ENCODE measurements around the gene IMPDH1.

IMPDH1 gene

GRCh38 chr7:128434413-128435326, 24.9 kb upstream of the IMPDH1 start:
- no peak for DNase-seq

- DNase-seq = no peak
Observed at GRCh38 chr7:128431754-128432153, 22.0 kb upstream of the IMPDH1 start.

DNA sequence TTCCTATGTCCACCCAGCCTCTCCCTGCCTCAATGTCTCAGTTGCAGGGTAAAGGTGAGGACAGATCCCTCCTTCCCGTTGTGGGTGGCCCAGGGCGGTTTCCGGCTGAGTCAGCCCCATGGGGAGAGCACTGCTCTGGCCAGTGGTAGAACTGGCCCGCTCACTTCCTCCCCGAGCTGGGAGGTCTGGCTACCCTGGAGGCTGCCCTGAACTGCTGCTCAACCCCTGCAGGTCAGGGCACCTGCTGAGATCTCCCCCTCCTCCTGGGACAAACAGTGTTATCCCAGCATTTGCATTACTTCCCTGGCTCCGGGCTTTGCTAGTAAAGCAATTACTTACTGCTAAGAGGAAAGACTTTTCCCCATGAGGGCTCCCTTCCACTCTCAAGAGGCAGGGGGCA, 21.4 kb upstream of the IMPDH1 start:
- no peak for DNase-seq

- DNase-seq = no peak
Observed at GRCh38 chr7:128430207-128430606, 20.4 kb upstream of the IMPDH1 start.

DNA sequence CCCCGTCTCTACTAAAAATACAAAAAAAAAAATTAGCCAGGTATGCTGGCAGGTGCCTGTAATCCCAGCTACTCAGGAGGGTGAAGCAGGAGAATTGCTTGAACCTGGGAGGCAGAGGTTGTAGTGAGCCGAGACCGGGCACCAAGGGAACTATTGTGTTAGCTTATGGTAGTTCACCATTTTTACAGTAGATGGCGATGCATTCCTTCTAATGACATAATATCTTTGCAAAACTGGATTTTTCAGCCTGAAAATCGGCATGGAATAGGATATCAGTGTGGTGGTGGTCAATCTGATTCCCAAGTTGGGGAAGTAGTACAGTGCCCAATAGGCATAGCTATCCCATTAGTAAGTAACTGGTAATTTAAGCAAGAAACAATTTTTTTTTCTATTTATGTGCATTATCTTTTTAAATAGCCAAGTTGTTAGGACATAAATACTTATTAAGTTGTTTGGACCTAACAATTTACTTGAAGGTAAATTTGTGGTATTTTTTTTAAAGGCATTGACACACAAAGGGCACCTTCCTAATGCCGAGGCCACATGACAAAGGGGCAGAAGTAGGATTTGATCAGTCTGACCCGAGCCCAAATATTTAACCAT, 17.6 kb upstream of the IMPDH1 start:
- DNase-seq = peak in 4 of 6 experiments; percentile 9 to 59 (median 32)

GRCh38 chr7:128425850-128426249, 16.1 kb upstream of the IMPDH1 start:
- peak; percentile 13 to 81 (median 70) for DNase-seq

DNA sequence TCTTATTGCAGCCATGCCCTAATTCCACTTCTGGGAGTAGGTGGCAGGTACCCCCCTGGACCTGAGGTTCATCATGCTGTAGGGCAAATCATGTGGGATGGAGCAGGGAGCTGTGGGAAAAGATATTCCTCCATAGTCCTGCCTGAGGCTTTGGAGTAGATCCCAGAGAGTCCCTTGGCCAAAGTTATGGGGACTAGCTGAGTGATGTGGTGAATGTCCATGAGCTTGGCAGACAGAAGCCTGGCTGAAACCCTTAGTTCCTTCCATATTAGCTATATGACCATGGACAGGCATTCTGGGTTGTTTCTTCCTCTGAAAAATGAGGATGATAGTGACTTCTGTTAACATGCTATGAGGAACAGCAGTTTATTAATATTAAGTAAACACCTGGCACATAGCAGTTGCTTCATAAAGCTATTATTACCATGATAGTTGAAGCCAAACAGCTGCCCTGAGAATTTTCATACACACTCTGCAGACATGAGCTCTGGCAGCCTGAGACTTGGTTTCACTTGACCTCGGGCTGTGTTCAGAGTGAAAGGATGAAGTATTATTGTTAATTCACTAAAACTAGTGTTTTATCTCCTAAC, 15.0 kb upstream of the IMPDH1 start:
- no peak for DNase-seq

DNA sequence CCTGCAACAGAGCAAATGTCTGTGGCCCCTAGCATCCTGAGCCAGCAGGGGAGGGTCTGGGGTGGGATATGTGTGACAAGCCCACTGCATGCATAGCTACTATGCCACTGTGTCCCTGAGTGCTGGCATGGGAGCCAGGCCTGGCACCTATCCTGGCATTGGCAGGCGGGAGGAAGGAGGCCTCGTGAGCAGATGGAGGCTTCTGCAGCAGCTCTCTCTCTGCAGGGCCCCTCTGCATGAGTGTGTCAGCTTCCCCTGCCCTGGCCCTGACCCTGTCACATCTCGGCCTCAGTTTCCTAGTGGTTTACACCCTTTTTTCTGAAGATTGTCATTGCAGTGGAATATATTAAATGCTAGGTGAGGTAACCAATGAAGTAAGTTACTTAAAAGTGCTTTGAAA, 13.1 kb upstream of the IMPDH1 start:
- DNase-seq = no peak

DNA sequence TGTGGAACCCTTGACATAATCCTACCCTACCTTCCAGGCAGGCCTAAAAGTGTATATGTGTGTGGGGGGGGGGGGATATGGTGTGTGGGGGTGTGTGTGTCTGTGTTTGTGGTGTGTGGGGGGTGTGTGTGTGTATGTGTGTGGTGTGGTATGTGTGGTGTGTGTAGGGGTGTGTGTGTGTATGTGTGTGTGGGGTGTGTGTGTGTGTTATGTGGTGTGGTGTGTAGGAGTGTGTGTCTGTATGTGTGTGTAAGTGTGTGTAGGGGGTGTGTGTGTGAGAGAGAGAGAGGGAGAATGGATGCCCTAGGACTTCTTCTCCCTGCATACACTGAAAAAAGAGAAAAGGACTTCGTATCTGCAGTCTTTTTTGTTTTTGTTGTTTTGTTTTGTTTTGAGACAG, 12.3 kb upstream of the IMPDH1 start:
- DNase-seq = no peak

GRCh38 chr7:128421384-128421783, 11.6 kb upstream of the IMPDH1 start:
- no peak for DNase-seq

- no peak for DNase-seq
Observed at GRCh38 chr7:128420773-128421172, 11.0 kb upstream of the IMPDH1 start.

GRCh38 chr7:128419257-128419656, 9.5 kb upstream of the IMPDH1 start:
- DNase-seq = no peak

GRCh38 chr7:128417071-128417470, 7.3 kb upstream of the IMPDH1 start:
- DNase-seq = no peak

DNA sequence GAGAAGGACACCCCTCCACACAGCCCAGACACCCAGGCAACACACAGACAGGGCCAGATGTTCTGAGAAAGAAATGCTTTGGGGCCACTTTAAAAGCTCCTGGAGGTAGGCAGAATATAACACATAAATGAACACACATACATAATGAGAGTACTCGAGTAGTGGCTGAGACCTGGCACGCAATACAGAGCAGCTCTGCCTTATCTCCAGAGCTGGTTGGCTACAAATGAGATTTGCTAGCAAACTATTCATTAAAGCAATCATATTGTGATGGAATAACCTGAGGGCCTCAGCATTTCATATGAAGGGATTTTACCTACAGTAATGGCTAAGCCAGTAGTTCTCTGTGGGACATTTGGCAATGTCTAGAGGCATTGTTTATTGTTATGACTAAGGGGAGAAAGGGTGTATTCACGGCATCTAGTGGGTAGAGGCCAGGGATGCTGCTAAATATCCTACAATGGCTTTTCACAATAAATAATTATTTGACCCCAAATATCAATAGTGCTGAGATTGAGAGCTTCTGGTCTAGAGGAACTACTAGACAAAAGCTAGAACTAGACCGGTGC, 5.5 kb upstream of the IMPDH1 start:
- no peak for DNase-seq

DNA sequence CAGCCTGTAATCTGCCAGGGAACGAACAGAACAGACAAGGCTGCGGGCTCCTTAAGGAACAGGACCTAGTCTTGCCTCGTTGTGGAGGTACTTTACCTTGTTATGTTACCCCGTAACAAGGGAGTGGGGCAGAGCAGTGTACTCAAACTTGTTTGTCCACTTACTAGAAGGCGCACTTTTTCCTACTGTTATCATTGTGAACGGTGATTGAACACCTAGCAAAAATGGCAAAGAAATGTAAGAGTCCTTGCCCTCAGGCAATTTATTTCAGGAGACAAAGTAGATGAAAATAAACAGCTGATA, 620 bp upstream of the IMPDH1 start:
- no peak for DNase-seq

DNA sequence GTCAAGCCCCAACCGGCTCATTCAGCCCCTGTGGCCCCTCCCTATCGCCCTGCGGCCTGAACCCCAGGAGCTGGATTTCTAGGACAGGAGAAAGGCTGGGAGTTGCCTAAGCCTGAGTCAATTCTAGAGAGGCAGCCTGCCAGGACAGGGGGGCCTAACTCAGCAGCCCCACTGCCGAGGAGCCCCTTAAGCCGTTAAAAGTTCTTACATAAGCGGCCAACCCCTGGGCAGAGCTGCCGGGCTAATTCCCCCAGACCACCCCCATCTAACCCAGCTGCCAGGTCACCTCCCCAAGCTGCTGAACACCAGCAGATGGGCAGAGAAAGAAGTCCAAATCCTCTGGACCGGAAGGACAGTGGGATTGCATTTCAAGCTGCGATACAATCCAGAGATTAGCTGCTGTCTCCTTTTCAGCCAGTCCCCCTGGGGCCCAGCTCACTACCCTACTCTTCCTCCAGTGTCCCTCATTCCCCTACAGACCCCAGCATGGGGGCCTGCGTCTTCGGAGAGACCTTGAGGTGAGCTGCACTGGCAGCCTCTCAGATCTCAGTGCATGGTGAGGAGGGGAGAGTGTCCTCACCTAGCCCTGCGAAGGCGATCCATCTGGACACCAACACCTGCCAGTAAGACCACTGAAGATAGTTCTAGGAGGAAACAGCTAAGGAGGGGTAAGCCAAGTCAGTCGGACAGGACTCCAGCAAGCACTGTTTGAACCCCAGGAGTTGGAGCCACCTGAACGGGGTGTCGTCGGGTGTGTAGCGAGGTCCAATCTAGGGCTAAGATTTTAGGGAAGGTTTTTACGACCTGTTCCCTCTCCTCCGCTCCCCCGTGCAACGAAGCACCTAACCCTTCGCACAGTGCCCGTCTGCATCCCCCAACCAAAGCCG, 830 bp downstream of the IMPDH1 start:
- peak in 2 of 6 experiments; percentile 9 to 18 for DNase-seq

GRCh38 chr7:128407751-128408708, 1.8 kb downstream of the IMPDH1 start:
- no peak for DNase-seq

GRCh38 chr7:128407233-128407589, 2.6 kb downstream of the IMPDH1 start:
- no peak for DNase-seq

DNA sequence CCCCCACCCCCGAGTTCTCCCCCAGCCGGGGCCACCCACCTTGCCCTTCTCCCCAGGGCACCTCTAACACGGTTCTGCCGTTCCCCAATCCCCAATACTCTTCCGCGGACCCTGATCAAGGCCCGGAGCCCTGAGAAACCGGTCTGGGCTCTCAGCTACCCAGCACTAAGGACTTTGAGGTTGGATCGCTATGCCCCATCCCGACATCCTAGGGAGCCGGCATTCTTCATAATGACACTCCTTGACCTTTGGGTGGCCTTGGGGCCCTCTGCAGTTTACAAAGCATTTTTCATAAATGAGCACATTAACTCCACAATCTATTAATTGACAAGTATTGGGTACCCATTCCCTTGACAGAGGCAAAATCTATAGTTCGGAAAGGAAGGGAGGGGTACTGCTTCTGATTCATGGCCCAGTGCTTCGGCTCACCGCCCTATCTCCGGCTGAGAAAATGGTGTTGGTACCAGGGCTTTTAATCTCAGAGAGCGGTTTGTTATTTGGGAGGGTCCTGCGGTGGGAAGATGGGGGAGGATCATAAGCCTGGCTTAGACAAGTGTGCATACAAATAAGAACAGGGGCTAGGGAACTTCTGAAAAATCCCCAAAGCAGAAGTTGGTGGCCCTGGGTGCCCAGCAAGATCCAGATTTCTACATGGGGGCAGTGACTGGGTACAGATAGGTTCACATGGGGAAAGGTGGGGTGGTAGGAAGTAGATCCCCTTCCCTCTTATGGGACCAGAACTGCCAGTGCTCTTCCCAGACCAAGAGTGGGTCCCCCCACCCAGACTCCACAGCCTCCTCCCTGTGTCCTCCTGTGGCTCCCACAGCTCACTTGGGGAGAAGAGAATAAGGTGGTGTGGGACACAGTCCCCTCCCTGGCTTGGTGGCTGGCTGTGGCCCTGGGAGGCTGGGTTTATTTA, 3.2 kb downstream of the IMPDH1 start:
- DNase-seq = peak in 1 of 6 experiments; percentile 6
